HG03066 (cell line): ENCODE measurements around the gene MLANA.

ENCODE experiments used
- ATAC-seq: cut with Tn5 transposase; IDR thresholded peaks from one replicate; pipeline ENCODE4 v1.9.1; 2021; ENCODE audit warnings: low read depth; ENCODE audit not compliant: unreplicated experiment

MLANA gene

GRCh38 chr9:5897851-5898250 is 7.2 kb downstream of the MLANA start:
- ATAC-seq = no peak

GRCh38 chr9:5899292-5899691 is 8.6 kb downstream of the MLANA start:
- no peak for ATAC-seq

DNA sequence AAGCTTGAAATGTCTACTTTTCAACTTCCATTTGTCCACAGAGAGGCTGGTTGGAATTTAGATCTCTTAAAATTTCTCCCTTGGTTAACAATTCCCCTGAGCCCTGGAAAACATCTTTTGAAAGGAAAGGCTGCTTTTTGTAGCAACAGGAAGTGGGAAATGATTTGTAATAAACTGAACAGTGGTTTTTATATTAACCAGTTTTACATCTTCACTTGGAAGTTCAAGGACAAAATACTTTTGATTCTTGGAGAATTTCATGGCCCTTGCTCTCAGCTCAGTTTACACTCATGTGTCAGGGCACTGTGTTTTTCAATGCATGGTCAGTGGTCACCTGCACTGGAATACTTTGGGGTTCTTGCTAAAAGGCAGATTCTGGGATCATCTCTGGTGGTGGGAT is 9.9 kb downstream of the MLANA start:
- ATAC-seq = no peak

GRCh38 chr9:5902377-5902776 is 11.7 kb downstream of the MLANA start:
- ATAC-seq = no peak

GRCh38 chr9:5908918-5909317 is 18.2 kb downstream of the MLANA start:
- ATAC-seq = no peak

- ATAC-seq = no peak
These were observed 19.3 kb downstream of the MLANA start for GRCh38 chr9:5909976-5910375.

DNA sequence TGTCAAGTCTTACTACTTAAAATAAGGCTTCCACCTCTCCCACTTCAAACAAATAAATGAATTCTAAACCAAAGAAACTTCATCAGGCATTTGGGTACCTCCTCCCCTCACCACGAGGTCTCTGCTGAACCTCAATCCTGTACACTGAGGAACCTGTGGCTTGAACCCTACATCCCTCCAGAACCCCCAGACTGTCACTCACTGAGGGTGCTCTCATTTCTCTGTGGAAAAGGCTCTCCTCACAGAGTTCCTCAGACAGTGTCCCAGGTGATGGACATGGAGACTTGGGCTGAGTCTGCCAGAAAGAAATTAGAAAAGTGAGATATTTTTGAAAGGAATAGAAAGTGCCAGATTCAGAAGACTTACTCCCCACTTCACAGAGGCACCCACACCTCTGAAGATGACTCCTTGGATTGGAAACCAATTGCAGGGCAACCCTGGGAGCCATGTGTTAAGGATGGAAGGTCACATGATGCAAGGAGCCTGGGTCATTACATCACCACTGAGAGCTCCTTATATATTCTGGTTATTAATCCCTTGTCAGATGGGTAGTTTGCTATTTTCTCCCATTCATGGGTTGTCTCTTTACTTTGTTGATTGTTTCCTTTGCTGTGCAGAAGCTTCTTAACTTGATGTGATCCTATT is 19.8 kb downstream of the MLANA start:
- ATAC-seq = no peak

GRCh38 chr9:5915438-5915837 is 24.7 kb downstream of the MLANA start:
- ATAC-seq = no peak

- ATAC-seq = no peak
These were observed 26.6 kb downstream of the MLANA start for GRCh38 chr9:5917273-5917672.

DNA sequence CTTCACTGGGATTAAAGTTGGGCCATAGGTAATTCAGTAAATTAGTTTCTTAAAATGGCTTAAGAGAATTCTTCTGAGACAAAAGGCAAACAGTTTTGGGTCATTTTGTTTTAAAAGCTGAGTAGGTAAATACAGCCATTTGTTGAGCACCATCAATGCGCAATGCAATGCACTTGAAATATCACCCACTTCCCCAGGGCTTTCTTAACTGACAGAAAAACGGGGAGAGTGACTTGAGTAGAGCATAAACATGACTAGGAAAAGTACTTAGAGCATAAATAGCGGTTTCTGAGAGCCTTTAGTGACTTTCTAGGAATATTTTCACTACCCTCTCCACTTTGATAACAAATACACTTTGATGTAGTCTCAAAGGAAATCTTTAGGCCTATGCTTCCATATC is 27.2 kb downstream of the MLANA start:
- no peak for ATAC-seq

DNA sequence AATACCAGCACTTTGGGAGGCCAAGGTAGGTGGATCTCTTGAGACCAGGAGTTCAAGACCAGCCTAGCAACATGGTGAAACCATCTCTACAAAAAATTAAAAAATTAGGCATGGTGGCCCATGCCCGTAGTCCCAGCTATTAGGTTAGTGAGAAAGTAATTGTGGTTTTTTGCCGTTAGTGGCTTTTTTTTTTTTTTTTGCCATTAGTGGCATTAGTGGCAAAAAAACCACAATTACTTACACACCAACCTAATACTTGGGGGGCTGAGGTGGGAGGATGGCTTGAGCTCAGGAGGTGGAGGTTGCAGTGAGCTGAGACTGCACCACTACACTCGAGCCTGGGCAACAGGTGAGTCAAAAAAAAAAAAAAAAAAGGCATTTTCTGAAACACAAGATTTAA is 27.8 kb downstream of the MLANA start:
- ATAC-seq = no peak

DNA sequence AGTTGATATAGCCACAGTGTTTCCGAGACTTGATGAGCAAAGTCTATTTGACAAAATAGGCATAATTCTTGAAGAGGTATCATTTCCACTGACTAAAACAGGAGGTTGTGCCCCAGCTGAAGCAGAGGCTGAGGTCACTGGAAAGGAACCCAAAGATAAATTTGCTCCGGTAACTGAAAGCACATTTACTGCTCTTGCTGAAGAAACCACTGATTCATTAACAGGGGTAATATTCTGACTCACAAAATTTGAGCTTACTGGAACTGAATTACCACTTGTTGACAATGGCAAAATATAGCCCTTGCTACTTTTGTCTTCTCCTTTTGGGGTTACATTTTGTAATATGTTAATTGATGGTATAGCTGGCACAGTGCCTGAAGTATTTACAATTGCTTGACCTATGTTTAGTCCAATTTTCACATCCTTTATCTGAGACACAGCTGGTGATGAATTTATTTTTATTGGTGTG is 30.2 kb downstream of the MLANA start:
- peak; percentile 91 for ATAC-seq

- peak; percentile 43 for ATAC-seq
These were observed 31.5 kb downstream of the MLANA start for GRCh38 chr9:5922192-5922591.

DNA sequence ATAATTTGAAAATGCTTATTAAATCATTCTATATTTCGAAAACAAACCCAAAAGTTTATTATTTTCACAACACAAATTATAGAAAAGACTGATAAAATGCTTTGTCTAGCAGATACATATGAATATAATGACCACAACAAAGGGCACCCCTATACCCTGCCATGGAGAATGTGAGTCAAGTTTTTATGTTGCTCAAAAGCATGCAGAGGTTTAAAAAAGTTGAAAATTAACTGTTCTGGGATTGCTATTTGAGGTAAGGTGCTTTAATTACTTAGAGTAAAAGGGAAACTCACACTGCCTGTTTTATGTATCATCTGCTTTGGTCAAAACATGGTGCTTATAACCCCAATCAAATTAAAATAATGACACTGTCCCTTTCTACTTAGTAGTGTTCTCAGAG is 41.0 kb downstream of the MLANA start:
- no peak for ATAC-seq

DNA sequence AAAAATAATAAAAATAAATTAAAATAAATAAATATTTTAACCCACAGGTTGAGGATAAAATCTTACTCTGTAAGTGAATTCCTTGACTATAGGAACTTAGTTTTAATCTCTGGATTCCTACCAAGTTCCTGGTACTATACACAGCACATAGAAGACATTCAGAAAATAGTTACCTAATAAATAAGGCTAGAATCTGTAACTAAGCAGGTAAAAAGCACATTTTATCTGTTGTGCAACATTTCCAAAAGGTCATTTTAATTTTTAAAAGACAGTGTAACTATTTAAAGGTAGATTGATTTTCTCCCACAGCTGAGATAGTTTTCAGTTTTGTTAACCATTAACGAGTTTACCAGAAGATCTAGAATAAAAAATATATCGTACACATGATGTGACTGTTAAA is 47.8 kb downstream of the MLANA start:
- no peak for ATAC-seq

- no peak for ATAC-seq
These were observed 48.8 kb downstream of the MLANA start for GRCh38 chr9:5939530-5939929.

GRCh38 chr9:5941214-5941613 is 50.5 kb downstream of the MLANA start:
- no peak for ATAC-seq

GRCh38 chr9:5945112-5945511 is 54.4 kb downstream of the MLANA start:
- no peak for ATAC-seq

DNA sequence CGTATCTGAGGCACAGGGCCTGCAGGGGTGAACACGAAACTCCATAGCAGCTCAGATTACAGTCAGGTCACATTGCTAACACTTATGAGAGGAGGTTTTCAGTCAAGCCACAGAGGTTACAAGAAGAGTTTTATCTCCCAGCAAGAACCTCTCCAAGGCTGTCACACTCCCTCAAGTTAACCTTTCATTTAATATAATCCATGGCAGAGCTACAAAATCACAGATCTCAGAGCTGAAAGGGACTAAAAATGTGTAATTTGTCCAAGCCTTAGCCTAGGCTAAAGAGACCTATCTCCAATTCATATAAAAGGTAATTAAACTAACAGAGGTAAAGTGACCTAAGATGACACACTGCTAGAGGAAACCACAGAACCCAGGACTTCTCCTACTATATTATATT is 57.2 kb downstream of the MLANA start:
- no peak for ATAC-seq

GRCh38 chr9:5949103-5949699 is 58.5 kb downstream of the MLANA start:
- ATAC-seq = no peak

DNA sequence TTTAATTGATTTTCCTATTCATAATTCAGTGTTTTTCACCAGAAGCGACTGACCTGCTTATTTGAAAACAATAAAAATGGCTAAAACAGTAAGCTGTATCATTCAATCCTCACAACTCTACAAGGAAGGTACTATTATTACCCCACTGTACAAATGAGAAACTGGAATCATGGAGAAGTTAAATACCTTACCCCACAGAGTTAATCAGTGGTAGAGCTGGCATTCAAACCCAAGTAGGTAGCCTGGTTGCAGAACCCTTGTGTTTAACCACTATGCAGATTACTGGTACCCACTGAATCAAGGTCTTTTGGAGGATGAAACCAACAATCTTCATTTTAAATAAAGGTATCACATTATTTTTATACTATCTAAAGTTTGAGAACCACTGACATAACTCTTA is 59.6 kb downstream of the MLANA start:
- no peak for ATAC-seq

- no peak for ATAC-seq
These were observed 61.1 kb downstream of the MLANA start for GRCh38 chr9:5951686-5952211.
